Duodenal mucosa (tissue), 2 donors: ENCODE measurements around the gene TBC1D2B.
"Not testable (repeated sequence)": the region's sequence is repeated elsewhere in the genome, so short reads cannot be mapped to it uniquely, and the experiment has no call there.

ENCODE experiments used
- H3K27ac ChIP-seq: one replicate; pipeline ENCODE4 v1.7.0; 2013; ENCODE audit warnings: low read depth, low read length
- H3K27me3 ChIP-seq, 2 donors: one replicate each; pipeline ENCODE4 v1.7.0; 2013; ENCODE audit warnings: low read length in 2 of 2, control low read depth in 1 of 2; ENCODE audit not compliant: insufficient read depth in 2 of 2, control insufficient read depth in 1 of 2
- H3K36me3 ChIP-seq, 2 donors: one replicate each; pipeline ENCODE4 v1.7.0; 2013; ENCODE audit warnings: low read length in 2 of 2, control low read depth in 1 of 2; ENCODE audit not compliant: insufficient read depth in 2 of 2, control insufficient read depth in 1 of 2
- H3K4me1 ChIP-seq, 2 donors: one replicate each; pipeline ENCODE4 v1.7.0; 2013; ENCODE audit warnings: low read length in 2 of 2, control low read depth in 1 of 2; ENCODE audit not compliant: insufficient read depth in 2 of 2, control insufficient read depth in 1 of 2
- H3K4me3 ChIP-seq, 2 donors: one replicate each; pipeline ENCODE4 v1.7.0; 2013; ENCODE audit warnings: low read length in 2 of 2, low read depth in 1 of 2
- H3K9ac ChIP-seq, 2 donors: one replicate each; pipeline ENCODE4 v1.7.0; 2013; ENCODE audit warnings: low read length in 2 of 2, low read depth in 1 of 2
- H3K9me3 ChIP-seq, 2 donors: one replicate each; pipeline ENCODE4 v1.7.0; 2013; ENCODE audit warnings: low read length in 2 of 2, control low read depth in 1 of 2; ENCODE audit not compliant: control insufficient read depth in 1 of 2

Gene TBC1D2B

DNA sequence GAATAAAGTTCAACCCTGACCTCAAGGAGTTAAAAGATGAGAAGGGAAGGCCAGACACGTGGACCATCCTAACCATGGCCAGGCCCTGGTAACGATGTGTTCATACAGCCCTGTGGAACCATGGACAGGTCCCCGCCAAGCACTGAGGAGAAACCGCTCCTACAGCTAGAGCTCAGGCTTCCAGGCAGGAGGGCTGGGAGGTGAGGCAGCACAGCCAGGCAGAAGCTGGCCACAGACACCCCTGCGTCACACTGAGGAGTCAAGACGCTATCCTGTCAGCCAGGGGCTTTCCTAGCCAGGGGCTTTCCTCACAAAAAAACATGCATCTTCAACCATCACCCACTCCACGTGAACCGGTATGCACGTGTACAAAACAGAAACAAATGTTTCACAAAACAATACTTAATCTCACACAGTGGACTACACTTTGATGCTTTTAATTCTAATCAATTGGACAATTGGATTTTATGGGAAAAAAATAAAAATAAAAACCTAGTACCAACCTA lies 73.2 kb downstream of the TBC1D2B start:
- Histone ChIP-seq H3K4me1 (peaks cover 33 to 44% of the 10 kb centered on the region in 2 donors), H3K9ac (no peak overlapping the region), H3K27ac (no peak overlapping the region)

DNA sequence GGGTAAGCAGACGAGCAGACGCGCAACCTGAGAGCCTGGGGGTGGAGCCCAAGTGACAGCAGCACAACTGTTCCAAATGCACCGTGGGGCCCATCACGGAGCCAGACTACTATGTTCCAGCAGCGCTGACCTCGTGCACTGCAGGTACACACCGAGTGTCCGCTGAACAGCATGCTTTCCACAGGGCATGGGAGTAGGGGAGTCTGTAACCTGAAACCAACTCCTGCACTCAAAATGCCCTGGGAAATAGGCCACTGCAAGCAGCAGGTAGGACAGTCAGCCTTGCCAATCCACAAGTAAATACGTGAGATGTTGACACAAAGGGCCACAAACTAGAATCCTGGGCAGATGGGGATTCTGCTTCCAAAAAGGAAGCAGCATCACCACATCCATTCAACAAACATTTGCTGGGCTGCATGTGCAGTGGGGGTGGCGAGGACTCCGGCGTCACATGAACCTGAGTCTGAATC lies 73.9 kb downstream of the TBC1D2B start:
- H3K9me3 ChIP-seq = no peaks in the 10 kb centered on the region
- peaks cover 33 to 44% of the 10 kb centered on the region in 2 donors for H3K4me1 ChIP-seq
- H3K9ac ChIP-seq = no peak overlapping the region
- H3K27me3 ChIP-seq = no peaks in the 10 kb centered on the region
- no peak overlapping the region for H3K27ac ChIP-seq
- H3K4me3 ChIP-seq = no peak overlapping the region
- peaks cover 29 to 79% of the 10 kb centered on the region in 2 donors for H3K36me3 ChIP-seq

More for the DNA sequence above, 73.2 kb downstream of the TBC1D2B start:
- Histone ChIP-seq H3K9me3 (no peaks in the 10 kb centered on the region), H3K4me3 (no peak overlapping the region), H3K36me3 (peaks cover 29 to 79% of the 10 kb centered on the region in 2 donors), H3K27me3 (no peaks in the 10 kb centered on the region)

GRCh38 chr15:78002996-78003395 lies 74.5 kb downstream of the TBC1D2B start:
- Histone ChIP-seq H3K4me3 (no peak overlapping the region), H3K36me3 (peaks cover 32 to 79% of the 10 kb centered on the region in 2 donors), H3K9ac (no peak overlapping the region), H3K27ac (no peak overlapping the region), H3K9me3 (no peaks in the 10 kb centered on the region), H3K27me3 (no peaks in the 10 kb centered on the region), H3K4me1 (peaks cover 29 to 38% of the 10 kb centered on the region in 2 donors)

GRCh38 chr15:78001656-78002055 lies 75.9 kb downstream of the TBC1D2B start:
- Histone ChIP-seq H3K9me3 (no peaks in the 10 kb centered on the region), H3K36me3 (peaks cover 31 to 79% of the 10 kb centered on the region in 2 donors), H3K27ac (no peak overlapping the region), H3K9ac (no peak overlapping the region), H3K4me1 (peaks cover 22 to 25% of the 10 kb centered on the region in 2 donors), H3K4me3 (no peak overlapping the region), H3K27me3 (no peaks in the 10 kb centered on the region)

GRCh38 chr15:78000927-78001249 lies 76.6 kb downstream of the TBC1D2B start:
- peaks cover 19 to 21% of the 10 kb centered on the region in 2 donors for H3K4me1 ChIP-seq
- H3K27ac ChIP-seq = no peak overlapping the region
- no peaks in the 10 kb centered on the region for H3K27me3 ChIP-seq
- peaks cover 25 to 79% of the 10 kb centered on the region in 2 donors for H3K36me3 ChIP-seq
- H3K4me3 ChIP-seq = no peak overlapping the region
- no peak overlapping the region for H3K9ac ChIP-seq
- H3K9me3 ChIP-seq = no peaks in the 10 kb centered on the region

GRCh38 chr15:78000091-78000926 lies 77.2 kb downstream of the TBC1D2B start:
- peaks cover 17 to 19% of the 10 kb centered on the region in 2 donors for H3K4me1 ChIP-seq
- H3K4me3 ChIP-seq = no peak overlapping the region
- no peak overlapping the region for H3K27ac ChIP-seq
- H3K27me3 ChIP-seq = no peaks in the 10 kb centered on the region
- H3K9ac ChIP-seq = no peak overlapping the region
- H3K9me3 ChIP-seq = no peaks in the 10 kb centered on the region
- H3K36me3 ChIP-seq = peaks cover 23 to 77% of the 10 kb centered on the region in 2 donors

- Histone ChIP-seq H3K4me1 (peaks cover 9 to 12% of the 10 kb centered on the region in 2 donors), H3K4me3 (no peak overlapping the region), H3K27ac (no peak overlapping the region), H3K36me3 (peaks cover 21 to 71% of the 10 kb centered on the region in 2 donors), H3K9ac (no peak overlapping the region), H3K27me3 (no peaks in the 10 kb centered on the region), H3K9me3 (no peaks in the 10 kb centered on the region)
Measured at GRCh38 chr15:77999486-77999885, 78.0 kb downstream of the TBC1D2B start.

DNA sequence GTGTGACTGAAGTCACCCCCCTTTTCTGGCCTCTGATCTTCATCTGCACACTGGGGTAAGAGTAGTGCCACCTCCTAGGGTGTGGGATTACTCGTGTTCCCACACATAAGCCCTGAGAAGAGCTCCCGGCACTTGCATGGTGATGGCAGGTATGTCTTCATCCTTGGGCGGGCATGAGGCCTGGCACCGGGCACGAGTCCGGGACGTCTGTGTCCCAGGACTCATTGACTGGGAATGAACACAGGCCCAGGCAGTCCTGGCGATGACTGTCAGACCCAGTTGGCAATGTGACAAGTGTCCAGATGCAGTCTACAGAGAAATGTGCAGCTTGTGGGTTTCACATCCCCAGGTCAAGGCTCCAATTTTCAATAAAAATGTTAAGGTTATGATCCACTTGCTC lies 78.9 kb downstream of the TBC1D2B start:
- peaks cover 21 to 63% of the 10 kb centered on the region in 2 donors for H3K36me3 ChIP-seq
- H3K9me3 ChIP-seq = no peaks in the 10 kb centered on the region
- H3K4me1 ChIP-seq = peaks cover 9 to 15% of the 10 kb centered on the region in 2 donors
- no peak overlapping the region for H3K9ac ChIP-seq
- H3K27me3 ChIP-seq = no peaks in the 10 kb centered on the region
- no peak overlapping the region for H3K4me3 ChIP-seq
- H3K27ac ChIP-seq = no peak overlapping the region

DNA sequence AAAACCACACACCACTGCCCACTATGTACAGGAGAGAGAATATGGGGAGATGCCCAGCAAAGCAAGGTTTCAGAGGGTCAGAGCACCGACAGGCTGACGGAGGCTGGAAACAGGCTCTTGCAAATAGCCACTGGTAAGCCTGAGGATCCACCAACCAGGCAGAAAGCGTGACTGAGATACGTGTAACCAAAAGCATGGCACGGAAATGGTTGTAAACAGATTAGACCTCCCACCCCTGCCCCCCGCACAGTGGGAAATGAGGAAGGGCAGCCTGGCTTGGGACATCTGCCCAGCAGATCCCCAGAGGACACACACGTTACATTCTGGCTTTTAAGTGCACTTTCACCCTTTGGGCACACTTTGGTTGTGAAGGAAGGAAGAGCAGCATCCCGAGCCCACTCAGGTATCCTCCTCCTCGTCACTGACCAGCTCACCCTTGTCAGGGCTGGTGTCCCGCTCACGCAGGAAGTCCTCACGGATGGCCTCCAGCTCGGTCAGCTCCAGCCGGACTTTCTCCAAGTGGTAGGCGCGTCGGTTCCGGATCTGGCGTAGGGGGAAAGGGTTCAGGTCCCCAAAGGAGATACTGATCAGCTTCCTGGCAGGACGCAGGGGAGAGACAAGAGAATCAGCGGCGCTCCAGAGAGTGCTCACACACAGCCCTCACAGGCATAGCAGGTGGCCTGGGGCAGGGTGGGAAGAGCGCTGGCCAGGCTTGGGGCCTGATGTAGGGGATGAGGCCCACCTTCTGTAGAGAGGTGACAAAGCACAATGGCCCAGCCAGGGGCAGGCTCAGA lies 79.6 kb downstream of the TBC1D2B start:
- H3K9me3 ChIP-seq, H3K9ac ChIP-seq, H3K27me3 ChIP-seq, H3K27ac ChIP-seq, H3K4me3 ChIP-seq: not testable (repeated sequence)
- H3K36me3 ChIP-seq = peaks cover 17 to 57% of the 10 kb centered on the region in 2 donors
- peaks cover 11 to 16% of the 10 kb centered on the region in 2 donors for H3K4me1 ChIP-seq

- H3K27me3 ChIP-seq, H3K9me3 ChIP-seq, H3K9ac ChIP-seq, H3K4me3 ChIP-seq, H3K27ac ChIP-seq: not testable (repeated sequence)
- Histone ChIP-seq H3K4me1 (peaks cover 11 to 19% of the 10 kb centered on the region in 2 donors), H3K36me3 (peaks cover 14 to 50% of the 10 kb centered on the region in 2 donors)
Measured at GRCh38 chr15:77997221-77997620, 80.3 kb downstream of the TBC1D2B start.
